CD14-positive monocyte (primary cell): ENCODE measurements around the gene CFAP20DC. TPM values are rescaled to one million over a fixed set of nuclear protein-coding genes. Genes with fewer than 3 reads are reported as not detected.

Experiments
- DNase-seq, 3 donors: peaks; one replicate each; pipeline ENCODE4 v3.0.0-alpha.2; 2011 to 2022
- H2AFZ ChIP-seq: 2 replicates; pipeline ENCODE4 v1.6.0; 2012; ENCODE audit warnings: mild to moderate bottlenecking, low read depth, low read length, inconsistent platforms; ENCODE audit not compliant: insufficient read depth, poor library complexity, severe bottlenecking
- H3K27ac ChIP-seq, 2 donors: 1 replicate in 1 of 2; 2 replicates in 1 of 2; pipeline ENCODE4 v1.5.1; 2012 to 2013; ENCODE audit warnings: low read length in 2 of 2, control low read depth in 1 of 2, inconsistent platforms in 1 of 2, low read depth in 1 of 2, mild to moderate bottlenecking in 1 of 2
- H3K27me3 ChIP-seq, 2 donors: one replicate each; pipeline versions ENCODE4 v1.6.0 to v1.6.1; 2011 to 2013; ENCODE audit warnings: low read length in 2 of 2; ENCODE audit not compliant: control insufficient read depth in 2 of 2, insufficient read depth in 2 of 2
- H3K36me3 ChIP-seq, 2 donors: replicated peaks in 1 of 2; 1 replicate in 1 of 2; 2 replicates in 1 of 2; pipeline versions ENCODE4 v1.5.1 to v1.6.1; 2012 to 2013; ENCODE audit warnings: low read length in 2 of 2, control low read depth in 1 of 2, inconsistent platforms in 1 of 2, mild to moderate bottlenecking in 1 of 2; ENCODE audit not compliant: insufficient read depth in 2 of 2, control insufficient read depth in 1 of 2
- H3K4me1 ChIP-seq, 2 donors: 1 replicate in 1 of 2; 2 replicates in 1 of 2; pipeline versions ENCODE4 v1.5.1 to v1.6.1; 2012 to 2013; ENCODE audit warnings: low read length in 2 of 2, control low read depth in 1 of 2, inconsistent platforms in 1 of 2, mild to moderate bottlenecking in 1 of 2, moderate library complexity in 1 of 2; ENCODE audit not compliant: insufficient read depth in 2 of 2, control insufficient read depth in 1 of 2
- H3K4me2 ChIP-seq: replicated peaks from 2 replicates; pipeline ENCODE3; 2012; ENCODE audit warnings: low read length, moderate library complexity, mild to moderate bottlenecking; ENCODE audit not compliant: poor library complexity, severe bottlenecking; ENCODE audit errors: extremely low read depth
- H3K4me3 ChIP-seq, 3 experiments: fragments of 200-600 bp in 1 of 3; sonication (generic) in 1 of 3; replicated peaks in 1 of 3; 1 replicate in 2 of 3; 2 replicates in 1 of 3; pipeline ENCODE4 v1.5.1; 2011 to 2013; ENCODE audit warnings: low read length in 3 of 3, mild to moderate bottlenecking in 3 of 3, control low read depth in 2 of 3, low read depth in 2 of 3, inconsistent platforms in 1 of 3, moderate library complexity in 1 of 3
- H3K79me2 ChIP-seq: 2 replicates; pipeline ENCODE4 v1.6.0; 2012; ENCODE audit warnings: mild to moderate bottlenecking, control low read depth, inconsistent platforms, low read length, moderate library complexity; ENCODE audit not compliant: insufficient read depth
- H3K9ac ChIP-seq: 2 replicates; pipeline ENCODE4 v1.6.0; 2017; ENCODE audit warnings: low read length, mild to moderate bottlenecking; ENCODE audit not compliant: insufficient read depth, poor library complexity, severe bottlenecking
- H3K9me3 ChIP-seq, 2 donors: replicated peaks in 1 of 2; 1 replicate in 1 of 2; 2 replicates in 1 of 2; pipeline versions ENCODE4 v1.5.1 to v1.6.1; 2012 to 2013; ENCODE audit warnings: low read length in 2 of 2, control low read depth in 1 of 2; ENCODE audit not compliant: control insufficient read depth in 1 of 2, insufficient read depth in 1 of 2
- H4K20me1 ChIP-seq: 2 replicates; pipeline ENCODE4 v1.6.0; 2012; ENCODE audit warnings: mild to moderate bottlenecking, low read length, control low read depth, moderate library complexity; ENCODE audit not compliant: insufficient read depth
- H3K27ac Mint-ChIP-seq, 7 donors: one replicate each; pipeline ENCODE4 v1.8.0; 2020; ENCODE audit warnings: mild to moderate bottlenecking in 7 of 7, mixed read lengths in 7 of 7, moderate library complexity in 6 of 7, inconsistent platforms in 2 of 7
- H3K27me3 Mint-ChIP-seq, 3 donors: one replicate each; pipeline ENCODE4 v1.8.0; 2021 to 2022; ENCODE audit warnings: low read depth in 3 of 3, mild to moderate bottlenecking in 3 of 3, mixed read lengths in 3 of 3, moderate library complexity in 3 of 3, inconsistent platforms in 1 of 3
- H3K36me3 Mint-ChIP-seq, 2 donors: one replicate each; pipeline ENCODE4 v1.8.0; 2020; ENCODE audit warnings: mixed read lengths in 2 of 2, inconsistent platforms in 1 of 2, mild to moderate bottlenecking in 1 of 2
- H3K4me1 Mint-ChIP-seq: one replicate; pipeline ENCODE4 v1.8.0; 2020; ENCODE audit warnings: mild to moderate bottlenecking, mixed read lengths
- H3K4me3 Mint-ChIP-seq, 2 donors: one replicate each; pipeline ENCODE4 v1.8.0; 2020; ENCODE audit warnings: mild to moderate bottlenecking in 2 of 2, mixed read lengths in 2 of 2, moderate library complexity in 1 of 2
- H3K9me3 Mint-ChIP-seq, 7 donors: one replicate each; pipeline ENCODE4 v1.8.0; 2020 to 2022; ENCODE audit warnings: mixed read lengths in 7 of 7, mild to moderate bottlenecking in 6 of 7, moderate library complexity in 6 of 7, inconsistent platforms in 2 of 7
- WGBS: methylation state at CpG from one replicate; pipeline ENCODE4 v1.1.5; 2013; ENCODE audit warnings: missing lambda C conversion rate; ENCODE audit not compliant: insufficient coverage; 5-methylcytosine and 5-hydroxymethylcytosine counted together
- intact Hi-C, 2 donors: fragments of 100-400 bp; cut with micrococcal nuclease; formaldehyde crosslinking; loops; one replicate each; pipeline versions ENCODE4 v1.15.0 to v1.15.1; 2023
- polyA plus RNA-seq, 3 donors: library from polyadenylated mRNA; depleted of rRNA in 1 of 3; unstranded in 2 of 3; stranded (reverse) in 1 of 3; fragments of 300-500 nt in 2 of 3; fragments of >200 nt in 1 of 3; fragmentation: Illumina TruSeq in 2 of 3; gene quantifications; 1 replicate in 2 of 3; 2 replicates in 1 of 3; pipeline ENCODE4 v1.2.3, GENCODE V29; 2012 to 2021
- TF ChIP-seq, protein P1 (sequence below): fragments of 200-600 bp; IDR thresholded peaks from one replicate; pipeline ENCODE4 v1.8.0; 2022; ENCODE audit warnings: antibody characterized with exemption, mild to moderate bottlenecking

The CFAP20DC gene
- polyA plus RNA-seq, 3 donors = not detected

DNA sequence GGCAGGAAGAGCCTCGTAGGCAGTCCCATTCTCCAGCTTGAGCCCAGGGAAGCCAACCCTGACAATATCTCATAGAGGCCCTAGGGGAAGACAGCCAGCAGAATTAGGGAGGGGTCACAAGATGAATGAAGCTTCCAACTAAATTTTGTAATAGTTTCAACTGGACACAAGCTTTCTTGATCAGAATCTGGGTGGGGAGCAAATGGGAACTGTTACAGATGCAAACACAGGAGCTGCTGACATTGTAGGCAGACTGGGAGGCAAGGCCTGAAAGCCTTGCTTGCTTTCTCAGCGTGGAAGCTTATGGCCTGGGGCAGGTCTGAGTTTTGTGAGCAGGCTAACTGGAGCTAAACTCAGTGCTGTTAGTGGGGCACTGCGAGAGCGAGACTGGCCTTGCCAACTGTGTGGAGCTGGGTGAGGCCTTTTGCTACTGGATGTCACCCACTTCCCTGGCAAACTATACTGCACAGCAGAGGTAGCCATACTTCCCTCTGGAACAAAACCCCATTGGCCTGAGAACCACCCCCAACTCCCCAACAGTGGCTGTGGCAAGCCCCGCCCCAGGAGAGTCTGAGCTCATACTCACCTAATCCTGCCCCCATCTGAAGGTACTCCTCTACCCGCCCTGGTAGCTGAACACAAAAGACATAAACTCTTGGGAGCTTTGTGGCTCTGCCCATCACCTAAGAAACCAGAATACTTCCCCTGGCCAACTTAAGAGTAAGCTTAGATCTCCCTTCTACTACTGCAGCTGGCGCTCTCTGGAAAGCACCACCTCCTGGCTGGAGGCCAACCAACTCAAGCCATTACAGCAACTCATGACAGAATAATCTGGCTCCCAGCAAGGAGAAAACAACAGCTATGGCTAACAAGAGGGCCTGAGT is 42.9 kb downstream of the CFAP20DC start:
- no peak overlapping the region for H3K27ac Mint-ChIP-seq
- peaks cover 1% of the 10 kb centered on the region for H3K4me1 Mint-ChIP-seq
- no peak overlapping the region for H3K4me3 Mint-ChIP-seq
- H3K27me3 Mint-ChIP-seq = peaks cover 0 to 1% (median 0%) of the 10 kb centered on the region in 3 donors
- Histone ChIP-seq H3K9ac (no peak overlapping the region), H2AFZ (no peak overlapping the region), H3K79me2 (no peaks in the 10 kb centered on the region), H3K36me3 (no peaks in the 10 kb centered on the region), H3K4me1 (peaks cover 0 to 2% of the 10 kb centered on the region in 2 donors), H3K4me2 (no peak overlapping the region), H3K27me3 (no peaks in the 10 kb centered on the region), H3K27ac (no peak overlapping the region), H3K9me3 (peaks cover 0 to 3% of the 10 kb centered on the region in 2 donors), H3K4me3 (no peak overlapping the region), H4K20me1 (no peaks in the 10 kb centered on the region)
- WGBS = 79% methylated on average over 5 of the region's 7 CpGs
- H3K9me3 Mint-ChIP-seq = peaks cover 0 to 6% (median 4%) of the 10 kb centered on the region in 7 donors
- DNase-seq = no peak
- intact Hi-C loops = no loop called here
- H3K36me3 Mint-ChIP-seq = no peaks in the 10 kb centered on the region
- TF ChIP-seq, protein P1, sequence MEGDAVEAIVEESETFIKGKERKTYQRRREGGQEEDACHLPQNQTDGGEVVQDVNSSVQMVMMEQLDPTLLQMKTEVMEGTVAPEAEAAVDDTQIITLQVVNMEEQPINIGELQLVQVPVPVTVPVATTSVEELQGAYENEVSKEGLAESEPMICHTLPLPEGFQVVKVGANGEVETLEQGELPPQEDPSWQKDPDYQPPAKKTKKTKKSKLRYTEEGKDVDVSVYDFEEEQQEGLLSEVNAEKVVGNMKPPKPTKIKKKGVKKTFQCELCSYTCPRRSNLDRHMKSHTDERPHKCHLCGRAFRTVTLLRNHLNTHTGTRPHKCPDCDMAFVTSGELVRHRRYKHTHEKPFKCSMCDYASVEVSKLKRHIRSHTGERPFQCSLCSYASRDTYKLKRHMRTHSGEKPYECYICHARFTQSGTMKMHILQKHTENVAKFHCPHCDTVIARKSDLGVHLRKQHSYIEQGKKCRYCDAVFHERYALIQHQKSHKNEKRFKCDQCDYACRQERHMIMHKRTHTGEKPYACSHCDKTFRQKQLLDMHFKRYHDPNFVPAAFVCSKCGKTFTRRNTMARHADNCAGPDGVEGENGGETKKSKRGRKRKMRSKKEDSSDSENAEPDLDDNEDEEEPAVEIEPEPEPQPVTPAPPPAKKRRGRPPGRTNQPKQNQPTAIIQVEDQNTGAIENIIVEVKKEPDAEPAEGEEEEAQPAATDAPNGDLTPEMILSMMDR = no peak

DNA sequence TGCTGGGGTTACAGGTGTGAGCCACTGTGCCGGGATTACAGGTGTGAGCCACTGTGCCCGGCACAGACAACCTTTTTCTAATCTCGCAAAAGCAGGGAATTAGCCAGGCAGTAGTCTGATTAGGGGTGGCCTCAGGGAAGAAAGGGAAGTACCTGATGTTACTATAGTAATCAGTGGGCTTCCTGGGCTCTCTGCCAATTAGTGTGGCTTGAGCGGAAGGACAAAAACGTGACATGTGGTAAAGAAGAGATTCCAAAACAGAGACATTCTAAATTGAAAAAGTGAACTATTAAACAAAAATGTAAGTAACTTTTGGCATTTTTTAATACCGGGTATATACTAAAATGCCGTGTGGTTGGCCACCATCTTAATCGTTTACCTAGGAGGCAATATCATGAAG is 48.1 kb downstream of the CFAP20DC start:
- H3K4me3 ChIP-seq = no peak overlapping the region
- H3K9me3 ChIP-seq = no peaks in the 10 kb centered on the region
- WGBS = 6% methylated on average over 6 of the region's 8 CpGs
- no peaks in the 10 kb centered on the region for H4K20me1 ChIP-seq
- Mint-ChIP-seq H3K4me1 (peaks cover 15% of the 10 kb centered on the region), H3K27ac (no peak overlapping the region), H3K27me3 (peaks cover 0 to 4% (median 1%) of the 10 kb centered on the region in 3 donors), H3K36me3 (no peaks in the 10 kb centered on the region), H3K9me3 (no peaks in the 10 kb centered on the region), H3K4me3 (peak overlapping the region in 1 of 2 donors; percentile 22)
- intact Hi-C loops = no loop called here
- no peaks in the 10 kb centered on the region for H3K27me3 ChIP-seq
- no peaks in the 10 kb centered on the region for H3K79me2 ChIP-seq
- TF ChIP-seq, protein P1 = no peak
- no peak overlapping the region for H3K4me2 ChIP-seq
- H2AFZ ChIP-seq = no peak overlapping the region
- H3K36me3 ChIP-seq = no peaks in the 10 kb centered on the region
- DNase-seq = peak in 1 of 3 donors; percentile 18
- H3K27ac ChIP-seq = no peak overlapping the region
- H3K4me1 ChIP-seq = peaks cover 0 to 5% of the 10 kb centered on the region in 2 donors
- H3K9ac ChIP-seq = no peak overlapping the region
